GM12891 (cell line): ENCODE measurements around the gene CCR7.
A peak's percentile ranks its signal among the peaks of the same experiment; 100 is the strongest.

Experiments
- POLR2A ChIP-seq: IDR thresholded peaks from 2 replicates; pipeline ENCODE4 v1.6.1; 2011; ENCODE audit warnings: low read depth, low read length, control low read depth
- POLR2AphosphoS5 ChIP-seq: IDR thresholded peaks from 2 replicates; pipeline ENCODE4 v1.6.1; 2011; ENCODE audit warnings: low read depth, low read length, control low read depth
- SPI1 ChIP-seq: IDR thresholded peaks from 2 replicates; pipeline ENCODE4 v1.6.1; 2011; ENCODE audit warnings: low read depth, low read length, control low read depth

DNA sequence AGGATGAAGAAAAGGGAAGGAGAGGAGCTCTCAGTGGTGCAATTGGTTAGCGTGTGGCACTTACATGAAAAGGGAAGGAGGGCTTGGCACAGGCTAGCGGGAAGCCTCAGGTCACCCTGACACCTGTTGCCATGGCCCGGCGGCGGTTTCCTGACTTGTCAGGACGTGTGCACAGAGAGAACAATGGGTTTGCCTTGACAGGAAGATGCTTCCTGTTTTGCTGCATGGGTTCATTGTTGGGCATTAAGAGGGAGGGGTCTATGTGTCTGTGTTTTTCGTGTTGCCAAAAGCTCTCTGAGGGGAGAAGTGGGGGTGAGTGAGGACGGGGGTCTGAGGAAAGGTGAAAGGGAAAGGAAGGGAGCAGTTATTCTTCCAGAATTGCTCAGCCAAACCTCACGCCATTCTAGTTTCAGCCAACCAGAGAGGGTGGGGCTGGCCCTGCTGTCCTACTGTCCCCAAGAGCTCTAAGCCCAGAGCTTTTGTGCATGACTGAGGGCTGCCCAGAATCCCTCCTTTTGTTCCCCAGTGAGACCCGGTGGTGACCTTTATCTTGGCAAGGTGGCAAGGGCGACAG lies 17.1 kb upstream of the CCR7 start:
- TF ChIP-seq POLR2A (no peak), SPI1 (peak; percentile 30; the same call in 1 of the 2 replicates), POLR2AphosphoS5 (no peak)
